Measurements from ENCODE around the gene ZMYM5. TPM values are rescaled to one million over a fixed set of nuclear protein-coding genes. Genes with fewer than 3 reads are reported as not detected.
"Not testable (repeated sequence)": the region's sequence is repeated elsewhere in the genome, so short reads cannot be mapped to it uniquely, and the experiment has no call there.

ZMYM5 gene
- total and polyA plus RNA-seq, 2 of the 4 experiments (the other 2 are of a cell fraction): 7.0 to 10.2 TPM

- intact Hi-C loops (cut with micrococcal nuclease): loop anchor here (5.0 kb wide), 1 partner anchor 81 kb away; the partner anchor contains the start of gene ZMYM5
- H3K9me3 ChIP-seq (ENCODE audit: control insufficient read depth, insufficient read depth, low read length); H3K9me1 ChIP-seq (ENCODE audit: insufficient read depth, low read length); H4K5ac ChIP-seq (ENCODE audit: low read depth, low read length); POLR2A ChIA-PET (ENCODE audit: unreplicated experiment); H2AK9ac ChIP-seq (replicated peaks; ENCODE audit: low read depth, low read length, poor library complexity); DNase-seq; H2BK120ac ChIP-seq (ENCODE audit: low read depth, low read length); H2BK5ac ChIP-seq (ENCODE audit: low read depth, low read length, poor library complexity, severe bottlenecking); H3K4me1 ChIP-seq (ENCODE audit: control insufficient read depth, insufficient read depth, low read length); H4K91ac ChIP-seq (ENCODE audit: insufficient read depth, low read depth, low read length); H2BK15ac ChIP-seq (ENCODE audit: low read depth, low read length); H3K18ac ChIP-seq (ENCODE audit: low read depth, low read length); H3K27me3 ChIP-seq (ENCODE audit: control insufficient read depth, insufficient read depth, low read length); H4K8ac ChIP-seq (ENCODE audit: low read depth in 2 of 2, low read length in 2 of 2); H3K27ac ChIP-seq (ENCODE audit: insufficient read depth, low read length); H2AFZ ChIP-seq (replicated peaks; ENCODE audit: low read length, poor library complexity); H3K79me1 ChIP-seq (ENCODE audit: low read depth in 1 of 2, low read length in 2 of 2); H2AK5ac ChIP-seq (ENCODE audit: low read depth, low read length); H2BK20ac ChIP-seq (ENCODE audit: low read depth, low read length); H3K56ac ChIP-seq (ENCODE audit: extremely low read depth, insufficient read depth, low read length); in situ Hi-C loops (cut with MboI; ENCODE audit: low sequenced_read_pairs); CTCF ChIA-PET; dilution Hi-C loops (cut with HindIII; ENCODE audit: low sequenced_read_pairs, unreplicated experiment); H3K36me3 ChIP-seq (ENCODE audit: control insufficient read depth, insufficient read depth, low read length); H3K14ac ChIP-seq (replicated peaks; ENCODE audit: low read depth, low read length); H3K9ac ChIP-seq (ENCODE audit: low read depth, low read length); ATAC-seq (ENCODE audit: low read depth); BruUV-seq (replicated peaks); H3K4ac ChIP-seq (ENCODE audit: low read depth, low read length): not testable (repeated sequence)
- Histone ChIP-seq H3K4me2 (ENCODE audit: low read depth, low read length) (peak overlapping the region; percentile 100), H3K23ac (ENCODE audit: low read depth, low read length) (0 out of 2 replicates have a peak overlapping the region, but pooled peaks have one; percentile 49), H4K20me1 (ENCODE audit: insufficient read depth, low read length) (peaks cover 22% of the 10 kb centered on the region), H3K4me3 (ENCODE audit: insufficient read depth, low read depth, low read length) (peak overlapping the region; percentile 21)
- 100% methylated on average over 3 of the region's 22 CpGs; no CpG with 5 or more reads in 1 of the 2 experiments for WGBS, 2 experiments (ENCODE audit: extremely low coverage in 2 of 2, insufficient read length in 1 of 2)
Observed at GRCh38 chr13:19780753-19781418, 82.6 kb downstream of the ZMYM5 start.

Other genes with a start within 250 kb of the ZMYM5 start
- 11.7 and 13.3 TPM in 2 replicates for gene MPHOSPH8, start 230.0 kb downstream of the ZMYM5 start, total RNA-seq (2012; rRNA removed)
- gene MPHOSPH8, start 230.0 kb downstream of the ZMYM5 start, polyA plus RNA-seq (2012; rRNA removed): 15.0 and 16.4 TPM in 2 replicates
- gene PSPC1, start 80.7 kb downstream of the ZMYM5 start, total RNA-seq (2012; rRNA removed): 39.8 and 41.7 TPM in 2 replicates
- 37.8 and 38.3 TPM in 2 replicates for gene PSPC1, start 80.7 kb downstream of the ZMYM5 start, polyA plus RNA-seq (2012; rRNA removed)
- 51.1 and 60.3 TPM in 2 replicates for gene ZMYM2, start 95.1 kb upstream of the ZMYM5 start, total RNA-seq (2012; rRNA removed)
- gene ZMYM2, start 95.1 kb upstream of the ZMYM5 start, polyA plus RNA-seq (2012; rRNA removed): 10.8 and 15.7 TPM in 2 replicates

All from IMR-90 (cell line).